ENCODE data around the gene NIBAN1.

GRCh38 chr1:184958554-184959353 lies 15.6 kb downstream of the NIBAN1 start:
- no peak for TF ChIP-seq POLR2A (IDR thresholded peaks at IDR 0.05)
- no peak for TF ChIP-seq CTCF (IDR thresholded peaks at IDR 0.05)
